Measurements from ENCODE around the gene NDUFS4.

- TF ChIP-seq CTCF (IDR thresholded peaks at IDR 0.05; ENCODE audit: borderline replicate concordance, extremely low read depth, low read length, poor library complexity, severe bottlenecking) (no peak), EZH2 (IDR thresholded peaks at IDR 0.05; ENCODE audit: borderline replicate concordance, low read depth, low read length, severe bottlenecking) (no peak)
Observed at GRCh38 chr5:53713978-53714666, 153.7 kb downstream of the NDUFS4 start.

All from DND-41 (cell line).